ENCODE data around the gene PXDN. TPM values are rescaled to one million over a fixed set of nuclear protein-coding genes. Genes with fewer than 3 reads are reported as not detected.
A peak's percentile ranks its signal among the peaks of the same experiment; 100 is the strongest.

The PXDN gene
- total and polyA plus RNA-seq, 2 of the 4 experiments (the other 2 are of a cell fraction) = 153 to 332 TPM

GRCh38 chr2:1681017-1681318 is 63.3 kb downstream of the PXDN start (continued):
- TF ChIP-seq MAZ (IDR thresholded peaks at IDR 0.05; ENCODE audit: borderline replicate concordance, low read depth, low read length) (no peak), RFX5 (IDR thresholded peaks at IDR 0.05; ENCODE audit: low read depth, low read length) (no peak)

GRCh38 chr2:1680222-1681016 is 63.9 kb downstream of the PXDN start:
- Histone ChIP-seq H3K18ac (ENCODE audit: low read depth, low read length) (no peak overlapping the region), H3K23ac (ENCODE audit: low read depth, low read length) (no peak overlapping the region), H3K4me3 (ENCODE audit: insufficient read depth, low read depth, low read length) (no peak overlapping the region), H3K36me3 (ENCODE audit: control insufficient read depth, insufficient read depth, low read length) (peaks cover 75% of the 10 kb centered on the region), H4K5ac (ENCODE audit: low read depth, low read length) (no peak overlapping the region), H3K9me1 (ENCODE audit: insufficient read depth, low read length) (peaks cover 12% of the 10 kb centered on the region), H4K91ac (ENCODE audit: insufficient read depth, low read depth, low read length) (no peak overlapping the region), H2BK20ac (ENCODE audit: low read depth, low read length) (no peak overlapping the region), H3K27me3 (ENCODE audit: control insufficient read depth, insufficient read depth, low read length) (no peaks in the 10 kb centered on the region), H3K14ac (replicated peaks; ENCODE audit: low read depth, low read length) (no peak overlapping the region), H4K8ac (ENCODE audit: low read depth in 2 of 2, low read length in 2 of 2) (no peak overlapping the region; a peak in 1 of 4 replicates), H3K79me1 (ENCODE audit: low read depth in 1 of 2, low read length in 2 of 2) (peaks cover 25 to 76% of the 10 kb centered on the region in 2 experiments; a peak in 3 of 4 replicates), H3K4me2 (ENCODE audit: low read depth, low read length) (no peak overlapping the region), H2AK9ac (replicated peaks; ENCODE audit: low read depth, low read length, poor library complexity) (peak overlapping the region; percentile 55), H2AFZ (replicated peaks; ENCODE audit: low read length, poor library complexity) (peak overlapping the region; percentile 21), H2BK15ac (ENCODE audit: low read depth, low read length) (no peak overlapping the region), H3K9ac (ENCODE audit: low read depth, low read length) (no peak overlapping the region), H3K4me1 (ENCODE audit: control insufficient read depth, insufficient read depth, low read length) (peaks cover 7% of the 10 kb centered on the region), H4K20me1 (ENCODE audit: insufficient read depth, low read length) (peaks cover 12% of the 10 kb centered on the region), H3K56ac (ENCODE audit: extremely low read depth, insufficient read depth, low read length) (peak overlapping the region; percentile 32; the same call in 1 of the 2 replicates), H2AK5ac (ENCODE audit: low read depth, low read length) (peak overlapping the region; percentile 4; the same call in 1 of the 2 replicates), H3K4ac (ENCODE audit: low read depth, low read length) (no peak overlapping the region), H2BK120ac (ENCODE audit: low read depth, low read length) (no peak overlapping the region), H2BK5ac (ENCODE audit: low read depth, low read length, poor library complexity, severe bottlenecking) (no peak overlapping the region), H3K27ac (ENCODE audit: insufficient read depth, low read length) (no peak overlapping the region), H3K9me3 (ENCODE audit: control insufficient read depth, insufficient read depth, low read length) (no peaks in the 10 kb centered on the region)
- dilution Hi-C loops (cut with HindIII; ENCODE audit: low sequenced_read_pairs, unreplicated experiment) (no loop called here), in situ Hi-C loops (cut with MboI; ENCODE audit: low sequenced_read_pairs) (no loop called here), intact Hi-C loops (cut with micrococcal nuclease) (no loop called here)
- no peak for DNase-seq
- CTCF ChIA-PET = no interaction called here
- WGBS, 2 experiments (ENCODE audit: extremely low coverage in 2 of 2, insufficient read length in 1 of 2) = 94% methylated on average over 21 of the region's 33 CpGs; no CpG with 5 or more reads in 1 of the 2 experiments
- BruUV-seq (replicated peaks) = no TSS peak
- TF ChIP-seq CHD1 (IDR thresholded peaks at IDR 0.05; ENCODE audit: low read depth, low read length) (no peak), RFX5 (IDR thresholded peaks at IDR 0.05; ENCODE audit: low read depth, low read length) (no peak), FOS (IDR thresholded peaks at IDR 0.05; ENCODE audit: low read depth, low read length) (no peak), RCOR1 (IDR thresholded peaks at IDR 0.05; ENCODE audit: insufficient replicate concordance, low read length) (no peak), RAD21 (IDR thresholded peaks at IDR 0.05; ENCODE audit: low read length) (no peak)
- TF ChIP-seq, protein P1, sequence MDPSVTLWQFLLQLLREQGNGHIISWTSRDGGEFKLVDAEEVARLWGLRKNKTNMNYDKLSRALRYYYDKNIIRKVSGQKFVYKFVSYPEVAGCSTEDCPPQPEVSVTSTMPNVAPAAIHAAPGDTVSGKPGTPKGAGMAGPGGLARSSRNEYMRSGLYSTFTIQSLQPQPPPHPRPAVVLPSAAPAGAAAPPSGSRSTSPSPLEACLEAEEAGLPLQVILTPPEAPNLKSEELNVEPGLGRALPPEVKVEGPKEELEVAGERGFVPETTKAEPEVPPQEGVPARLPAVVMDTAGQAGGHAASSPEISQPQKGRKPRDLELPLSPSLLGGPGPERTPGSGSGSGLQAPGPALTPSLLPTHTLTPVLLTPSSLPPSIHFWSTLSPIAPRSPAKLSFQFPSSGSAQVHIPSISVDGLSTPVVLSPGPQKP (IDR thresholded peaks at IDR 0.05; ENCODE audit: borderline replicate concordance, low read depth, low read length) = no peak
- TF ChIP-seq, protein P2, sequence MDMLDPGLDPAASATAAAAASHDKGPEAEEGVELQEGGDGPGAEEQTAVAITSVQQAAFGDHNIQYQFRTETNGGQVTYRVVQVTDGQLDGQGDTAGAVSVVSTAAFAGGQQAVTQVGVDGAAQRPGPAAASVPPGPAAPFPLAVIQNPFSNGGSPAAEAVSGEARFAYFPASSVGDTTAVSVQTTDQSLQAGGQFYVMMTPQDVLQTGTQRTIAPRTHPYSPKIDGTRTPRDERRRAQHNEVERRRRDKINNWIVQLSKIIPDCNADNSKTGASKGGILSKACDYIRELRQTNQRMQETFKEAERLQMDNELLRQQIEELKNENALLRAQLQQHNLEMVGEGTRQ (IDR thresholded peaks at IDR 0.05; ENCODE audit: low read depth, low read length) = no peak
- ATAC-seq (ENCODE audit: low read depth) = no peak
- POLR2A ChIA-PET (ENCODE audit: unreplicated experiment) = no interaction called here
